Mucosa of descending colon (tissue), 3 donors: ENCODE measurements around the gene ZDHHC11. TPM values are rescaled to one million over a fixed set of nuclear protein-coding genes. Genes with fewer than 3 reads are reported as not detected.
"Not testable (repeated sequence)": the region's sequence is repeated elsewhere in the genome, so short reads cannot be mapped to it uniquely, and the experiment has no call there.

Experiments
- ATAC-seq: fragments of 200-7000 bp; cut with Tn5 transposase; one replicate; pipeline ENCODE4 v1.9.1; 2020; ENCODE audit warnings: mild to moderate bottlenecking, moderate library complexity
- DNase-seq, 3 donors: peaks; one replicate each; pipeline ENCODE4 v3.0.0-alpha.2; 2020
- H3K36me3 ChIP-seq: fragments of 200-600 bp; one replicate; pipeline ENCODE4 v1.8.0; 2021; ENCODE audit warnings: low read depth, mild to moderate bottlenecking
- H3K4me1 ChIP-seq: fragments of 200-600 bp; one replicate; pipeline ENCODE4 v1.8.0; 2021; ENCODE audit warnings: low read depth, mild to moderate bottlenecking
- H3K4me3 ChIP-seq: fragments of 200-600 bp; one replicate; pipeline ENCODE4 v1.8.0; 2021; ENCODE audit warnings: mild to moderate bottlenecking
- H3K9me3 ChIP-seq: fragments of 200-600 bp; one replicate; pipeline ENCODE4 v1.8.0; 2021; ENCODE audit warnings: mild to moderate bottlenecking
- intact Hi-C, 2 donors: fragments of 100-400 bp; cut with DNase I in 1 of 2; cut with micrococcal nuclease in 1 of 2; formaldehyde crosslinking; loops; one replicate each; pipeline versions ENCODE4 v1.11.0 to v1.11.1; 2022; cut with DNase I, micrococcal nuclease
- total RNA-seq, 3 donors: library from RNA; stranded (reverse); fragmentation: NEBNext Ultra II Directional in 2 of 3; extraction: Animal tissue kit (Norgen Biotek cat#: 25700) in 2 of 3; gene quantifications; one replicate each; pipeline versions ENCODE4 v1.2.1 to v1.2.4, GENCODE V29; 2021 to 2023
- donor health status: DM: no; HTN: no; CAD: no; lungs with moderate emphysema.
- donor health status: DM: no; HTN: no; CAD: no.
- donor health status: DM: no; HTN: yes; CAD: no.

The ZDHHC11 gene
- total RNA-seq, 3 donors from 2014 or later: 4.6 to 11.1 (median 7.0) TPM

DNA sequence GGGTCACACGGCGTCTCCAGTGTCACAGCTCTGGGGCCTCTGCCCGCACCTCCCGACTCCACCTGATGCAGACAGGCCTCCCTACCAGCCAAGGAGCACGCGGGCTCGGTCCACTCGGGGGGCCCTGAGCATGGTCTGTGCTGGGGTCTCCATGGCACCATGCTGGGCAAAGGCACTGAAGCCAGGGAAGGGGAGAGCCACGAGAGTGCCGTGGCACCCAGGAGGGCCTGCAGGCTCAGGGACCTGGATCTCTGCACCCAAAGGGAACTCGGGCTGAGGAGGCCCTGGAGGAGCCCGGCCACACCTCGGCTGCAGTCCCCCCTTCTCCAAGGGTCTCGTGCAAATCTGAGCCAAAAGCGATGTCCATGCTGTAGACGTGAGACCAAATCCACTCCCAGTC lies 6.4 kb downstream of the ZDHHC11 start:
- peak in 1 of 3 donors; percentile 41 for DNase-seq
- H3K36me3 ChIP-seq, intact Hi-C loops, H3K9me3 ChIP-seq, ATAC-seq, H3K4me1 ChIP-seq, H3K4me3 ChIP-seq: not testable (repeated sequence)

- H3K4me1 ChIP-seq, ATAC-seq, H3K9me3 ChIP-seq, intact Hi-C loops, H3K36me3 ChIP-seq, H3K4me3 ChIP-seq: not testable (repeated sequence)
- peak in 2 of 3 donors; percentile 5 to 49 for DNase-seq
Measured at GRCh38 chr5:843926-844325, 6.9 kb downstream of the ZDHHC11 start.

- ATAC-seq, H3K4me3 ChIP-seq, H3K9me3 ChIP-seq, H3K4me1 ChIP-seq, H3K36me3 ChIP-seq, intact Hi-C loops: not testable (repeated sequence)
- DNase-seq: peak in 2 of 3 donors; percentile 14 to 41
Measured at GRCh38 chr5:843371-843770, 7.4 kb downstream of the ZDHHC11 start.

DNA sequence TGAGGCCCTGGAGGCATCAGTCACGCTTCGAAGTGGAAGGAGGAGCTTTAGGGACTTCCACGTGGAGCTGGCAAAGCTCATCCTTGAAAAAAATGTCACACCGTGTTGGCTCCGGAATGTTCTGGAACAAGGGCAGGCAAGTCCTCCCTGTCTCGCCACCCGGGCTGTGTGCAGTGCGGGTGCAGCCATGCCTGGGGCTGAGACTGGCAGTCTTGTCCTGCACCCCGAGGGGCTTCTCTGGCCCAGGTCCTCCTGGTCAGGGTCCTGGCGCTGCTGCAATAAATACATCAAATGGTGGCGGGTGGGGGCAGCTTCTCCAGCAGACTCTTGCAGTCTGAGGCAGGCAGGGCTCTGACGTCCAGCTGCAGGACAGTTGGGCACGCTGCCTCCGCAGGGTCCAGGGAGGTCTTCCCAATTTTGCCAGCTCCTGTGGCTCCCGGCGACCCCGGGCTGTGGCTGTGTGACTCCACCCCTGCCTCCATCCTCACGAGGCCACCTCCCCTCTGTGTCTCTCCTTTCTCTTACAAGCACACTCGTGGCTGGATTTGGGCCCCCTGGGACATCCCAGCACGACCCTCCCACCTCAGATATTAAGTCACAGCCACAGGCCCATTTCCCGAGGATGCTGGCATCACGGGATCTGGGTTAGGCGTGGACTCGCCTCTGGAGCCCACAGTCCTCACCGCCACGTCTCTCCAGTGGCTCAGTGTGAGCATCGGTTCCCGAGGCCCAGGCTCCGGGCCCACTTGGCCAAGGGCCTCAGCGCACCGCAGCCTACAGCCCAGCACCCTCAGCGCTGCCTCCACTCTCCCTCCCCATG lies 8.2 kb downstream of the ZDHHC11 start:
- H3K36me3 ChIP-seq, H3K4me1 ChIP-seq, ATAC-seq, H3K4me3 ChIP-seq, intact Hi-C loops, H3K9me3 ChIP-seq: not testable (repeated sequence)
- peak in 2 of 3 donors; percentile 10 to 43 for DNase-seq

GRCh38 chr5:841531-842401 lies 9.0 kb downstream of the ZDHHC11 start:
- H3K4me1 ChIP-seq, H3K9me3 ChIP-seq, intact Hi-C loops, ATAC-seq, H3K36me3 ChIP-seq, H3K4me3 ChIP-seq: not testable (repeated sequence)
- DNase-seq: peak in 2 of 3 donors; percentile 9 to 29

DNA sequence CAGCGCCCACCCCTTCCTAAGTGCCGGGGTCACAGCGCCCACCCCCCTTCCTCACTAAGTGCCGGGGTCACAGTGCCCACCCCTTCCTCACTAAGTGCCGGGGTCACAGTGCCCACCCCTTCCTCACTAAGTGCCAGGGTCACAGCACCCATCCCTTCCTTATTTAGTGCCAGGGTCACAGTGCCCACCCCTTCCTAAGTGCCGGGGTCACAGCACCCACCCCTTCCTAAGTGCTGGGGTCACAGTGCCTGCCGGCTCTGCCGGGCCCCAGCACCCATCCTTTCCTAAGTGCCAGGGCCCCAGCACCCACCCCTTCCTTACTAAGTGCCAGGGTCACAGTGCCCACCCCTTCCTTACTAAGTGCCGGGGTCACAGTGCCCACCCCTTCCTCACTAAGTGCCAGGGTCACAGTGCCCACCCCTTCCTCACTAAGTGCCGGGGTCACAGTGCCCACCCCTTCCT lies 9.8 kb downstream of the ZDHHC11 start:
- intact Hi-C loops, H3K36me3 ChIP-seq, ATAC-seq, H3K4me3 ChIP-seq, H3K4me1 ChIP-seq, H3K9me3 ChIP-seq: not testable (repeated sequence)
- DNase-seq: peak in 1 of 3 donors; percentile 36

DNA sequence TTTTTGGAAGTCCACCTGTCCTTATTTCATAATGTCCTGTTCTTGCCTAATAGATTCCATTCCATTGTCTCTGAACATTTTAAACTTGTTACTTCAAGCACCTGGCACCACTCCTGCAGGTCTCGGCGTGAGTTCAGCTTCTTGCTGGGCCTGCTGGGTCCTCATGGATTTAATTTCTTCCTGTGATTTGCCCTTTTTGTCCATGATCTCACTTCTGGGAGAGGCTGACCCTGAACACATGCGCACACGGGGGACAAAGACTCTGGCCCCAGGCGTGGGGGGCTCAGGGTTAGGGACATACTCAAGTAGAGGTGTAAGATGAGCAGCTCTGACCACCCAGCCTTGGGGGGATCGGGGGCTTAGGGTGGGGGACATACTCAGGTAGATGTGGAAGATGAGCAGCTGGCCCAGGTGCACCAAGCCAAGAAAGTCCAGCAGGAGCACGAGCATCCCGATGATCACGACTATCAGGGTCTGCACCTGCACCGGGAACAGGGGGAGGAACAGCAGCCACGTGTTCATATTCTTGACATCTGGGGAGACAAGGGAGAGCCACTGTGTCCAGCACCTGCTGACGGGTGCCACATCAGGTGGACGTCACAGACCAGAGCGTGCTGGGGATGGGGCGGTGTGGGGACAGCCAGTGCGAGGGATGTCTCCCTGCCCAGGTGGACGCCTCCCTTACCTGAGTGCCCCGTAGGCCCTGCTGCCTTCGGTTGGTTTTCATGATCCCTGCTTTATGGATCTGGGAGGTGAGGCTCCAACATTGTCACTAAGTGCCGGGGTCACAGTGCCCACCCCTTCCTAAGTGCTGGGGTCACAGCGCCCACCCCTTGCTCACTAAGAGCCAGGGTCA lies 10.4 kb downstream of the ZDHHC11 start:
- DNase-seq: peak in 2 of 3 donors; percentile 4 to 43
- H3K36me3 ChIP-seq, H3K4me1 ChIP-seq, H3K4me3 ChIP-seq, intact Hi-C loops, ATAC-seq, H3K9me3 ChIP-seq: not testable (repeated sequence)

DNA sequence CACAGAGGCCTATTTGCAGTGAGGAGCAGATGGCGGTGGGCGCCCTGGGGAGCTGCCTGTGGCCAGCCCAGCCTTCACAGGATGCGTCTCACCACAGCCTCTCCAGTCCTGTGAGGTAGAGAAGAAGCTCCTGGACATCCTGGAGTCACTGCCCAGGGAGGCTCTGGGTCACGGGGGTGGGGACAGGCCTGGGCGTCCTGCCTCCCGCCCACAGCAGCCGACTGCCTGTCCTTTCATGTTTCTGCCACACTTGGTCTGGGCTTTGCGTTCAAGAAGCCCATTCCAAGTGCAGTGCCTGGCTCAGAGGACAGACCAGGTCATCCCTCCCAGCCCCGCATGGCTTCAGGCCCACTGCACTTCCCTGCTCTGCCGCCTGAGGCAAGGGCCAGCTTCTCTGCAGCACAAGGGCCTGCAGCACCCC lies 12.3 kb downstream of the ZDHHC11 start:
- H3K4me3 ChIP-seq, ATAC-seq, intact Hi-C loops, H3K4me1 ChIP-seq, H3K36me3 ChIP-seq, H3K9me3 ChIP-seq: not testable (repeated sequence)
- peak in 1 of 3 donors; percentile 5 for DNase-seq

DNA sequence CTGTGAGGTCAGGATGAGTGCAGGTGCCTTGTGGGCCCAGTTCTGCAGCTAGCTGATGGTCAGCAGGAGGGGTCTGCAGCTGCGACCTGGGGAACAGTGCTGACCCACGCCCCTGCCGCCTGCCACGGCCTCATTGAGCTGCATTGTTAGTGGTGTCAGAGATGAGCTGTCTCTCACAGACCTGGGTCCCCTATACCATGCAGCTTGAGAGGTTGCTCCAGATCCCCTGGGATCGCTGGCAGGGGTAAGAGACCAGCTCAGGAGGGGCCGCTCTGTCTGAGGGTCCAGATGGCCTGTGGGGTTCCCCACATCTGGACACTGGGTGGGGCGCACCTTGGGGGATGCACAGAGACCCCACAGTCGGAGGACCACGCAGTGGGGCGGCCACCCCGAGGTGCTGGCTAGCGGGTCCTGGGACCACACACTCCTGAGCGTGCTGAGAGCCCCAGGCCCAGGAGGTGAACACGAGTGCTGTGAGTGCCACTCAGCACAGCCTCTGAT lies 13.1 kb downstream of the ZDHHC11 start:
- H3K9me3 ChIP-seq, ATAC-seq, H3K4me1 ChIP-seq, H3K4me3 ChIP-seq, H3K36me3 ChIP-seq, intact Hi-C loops: not testable (repeated sequence)
- DNase-seq: peak in 1 of 3 donors; percentile 12

DNA sequence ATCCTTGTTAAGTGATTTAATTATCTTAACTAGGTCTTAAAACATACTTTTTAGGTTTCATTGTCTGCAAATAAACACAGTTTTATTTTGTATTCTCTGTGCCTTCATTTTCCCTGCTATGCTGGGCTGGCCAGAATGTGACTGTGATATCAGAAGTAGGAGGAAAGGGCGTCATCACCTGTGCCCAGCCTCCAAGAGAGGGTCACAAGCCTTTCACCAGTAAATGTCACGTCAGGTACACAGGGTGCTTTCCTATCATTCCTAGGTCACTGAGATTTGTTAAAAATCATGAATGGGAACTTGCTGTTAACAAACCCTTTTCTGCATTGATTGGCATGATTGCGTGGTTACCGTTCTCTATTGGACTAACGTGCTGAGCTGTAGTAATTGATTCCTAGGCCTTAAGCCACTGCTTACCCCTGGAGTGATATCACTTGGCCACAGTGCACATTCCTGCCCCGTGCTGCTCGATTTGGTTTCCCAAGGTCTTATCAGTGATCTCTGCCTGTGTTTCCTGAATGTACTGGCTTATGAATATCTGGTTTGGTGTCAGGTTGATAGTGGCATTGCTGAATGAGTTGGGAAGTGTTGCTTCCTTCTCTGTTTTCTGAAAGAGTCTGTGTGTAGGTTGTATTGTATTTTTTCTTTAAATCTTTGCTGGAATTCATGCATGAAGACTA lies 14.7 kb downstream of the ZDHHC11 start:
- H3K4me1 ChIP-seq: not testable (repeated sequence)

DNA sequence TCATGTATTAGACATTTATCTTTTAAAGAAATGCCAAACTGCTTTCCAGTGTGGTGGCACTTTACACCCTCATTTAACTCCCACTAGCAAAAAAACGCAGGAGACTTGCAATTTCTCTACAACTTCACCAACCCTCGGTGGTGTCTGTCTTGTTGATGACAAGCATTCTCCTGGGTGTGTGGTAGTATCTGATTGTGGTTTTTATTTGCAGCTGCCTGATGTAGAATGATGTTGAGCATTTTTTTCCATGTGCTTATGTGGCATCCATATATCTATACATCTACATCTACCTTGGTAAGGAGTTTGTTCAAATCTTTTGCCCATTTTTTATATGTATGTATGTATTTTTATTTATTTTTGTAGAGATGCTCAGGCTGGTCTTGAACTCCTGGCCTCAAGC lies 16.8 kb downstream of the ZDHHC11 start:
- H3K9me3 ChIP-seq, ATAC-seq, H3K4me3 ChIP-seq, H3K36me3 ChIP-seq, DNase-seq, H3K4me1 ChIP-seq, intact Hi-C loops: not testable (repeated sequence)

More for the DNA sequence above, 14.7 kb downstream of the ZDHHC11 start:
- DNase-seq, H3K9me3 ChIP-seq, H3K36me3 ChIP-seq, H3K4me3 ChIP-seq, intact Hi-C loops: not testable (repeated sequence)
- peak; percentile 14 for ATAC-seq

DNA sequence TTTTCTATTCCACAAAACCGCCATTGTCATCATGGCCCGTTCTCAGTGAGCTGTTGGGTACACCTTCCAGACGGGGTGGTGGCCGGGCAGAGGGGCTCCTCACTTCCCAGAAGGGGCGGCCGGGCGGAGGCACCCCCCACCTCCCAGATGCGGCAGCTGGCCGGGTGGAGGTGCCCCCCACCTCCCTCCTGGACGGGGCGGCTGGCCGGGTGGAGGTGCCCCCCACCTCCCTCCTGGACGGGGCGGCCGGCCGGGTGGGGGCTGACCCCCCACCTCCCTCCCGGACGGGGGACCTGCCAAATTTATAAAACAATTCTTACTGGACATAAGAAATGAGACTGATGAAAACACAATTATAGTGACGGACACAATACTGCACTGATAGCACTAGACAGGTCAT lies 22.6 kb downstream of the ZDHHC11 start:
- H3K36me3 ChIP-seq, intact Hi-C loops, H3K4me3 ChIP-seq, ATAC-seq, H3K9me3 ChIP-seq, H3K4me1 ChIP-seq, DNase-seq: not testable (repeated sequence)

DNA sequence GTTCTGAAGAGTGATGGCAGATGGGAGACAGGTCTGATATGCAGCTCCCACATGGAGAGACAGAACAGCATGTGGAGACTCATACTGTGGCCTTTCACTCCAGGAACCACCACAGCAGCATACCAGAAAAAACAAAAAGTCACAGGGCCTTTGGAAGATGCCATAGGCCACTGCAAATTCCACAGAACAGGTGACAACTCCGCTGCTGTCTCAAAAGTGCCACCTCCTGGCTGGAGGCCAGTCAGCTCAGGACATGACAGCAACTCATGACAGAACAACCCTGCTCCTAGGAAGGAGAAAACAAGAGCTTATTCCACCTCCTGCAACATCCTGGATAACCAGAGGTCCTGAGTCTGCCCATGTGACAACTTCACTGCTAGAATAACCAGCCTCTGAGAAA lies 25.2 kb downstream of the ZDHHC11 start:
- H3K4me3 ChIP-seq, H3K36me3 ChIP-seq, H3K4me1 ChIP-seq, H3K9me3 ChIP-seq, intact Hi-C loops: not testable (repeated sequence)
- ATAC-seq: peak; percentile 60
- peak in 2 of 3 donors; percentile 59 to 63 for DNase-seq
